Measurements from ENCODE around the gene PLPPR3. TPM values are rescaled to one million over a fixed set of nuclear protein-coding genes. Genes with fewer than 3 reads are reported as not detected.

The PLPPR3 gene
- total RNA-seq, 1 experiment from 2014 or later = 0.81 TPM

DNA sequence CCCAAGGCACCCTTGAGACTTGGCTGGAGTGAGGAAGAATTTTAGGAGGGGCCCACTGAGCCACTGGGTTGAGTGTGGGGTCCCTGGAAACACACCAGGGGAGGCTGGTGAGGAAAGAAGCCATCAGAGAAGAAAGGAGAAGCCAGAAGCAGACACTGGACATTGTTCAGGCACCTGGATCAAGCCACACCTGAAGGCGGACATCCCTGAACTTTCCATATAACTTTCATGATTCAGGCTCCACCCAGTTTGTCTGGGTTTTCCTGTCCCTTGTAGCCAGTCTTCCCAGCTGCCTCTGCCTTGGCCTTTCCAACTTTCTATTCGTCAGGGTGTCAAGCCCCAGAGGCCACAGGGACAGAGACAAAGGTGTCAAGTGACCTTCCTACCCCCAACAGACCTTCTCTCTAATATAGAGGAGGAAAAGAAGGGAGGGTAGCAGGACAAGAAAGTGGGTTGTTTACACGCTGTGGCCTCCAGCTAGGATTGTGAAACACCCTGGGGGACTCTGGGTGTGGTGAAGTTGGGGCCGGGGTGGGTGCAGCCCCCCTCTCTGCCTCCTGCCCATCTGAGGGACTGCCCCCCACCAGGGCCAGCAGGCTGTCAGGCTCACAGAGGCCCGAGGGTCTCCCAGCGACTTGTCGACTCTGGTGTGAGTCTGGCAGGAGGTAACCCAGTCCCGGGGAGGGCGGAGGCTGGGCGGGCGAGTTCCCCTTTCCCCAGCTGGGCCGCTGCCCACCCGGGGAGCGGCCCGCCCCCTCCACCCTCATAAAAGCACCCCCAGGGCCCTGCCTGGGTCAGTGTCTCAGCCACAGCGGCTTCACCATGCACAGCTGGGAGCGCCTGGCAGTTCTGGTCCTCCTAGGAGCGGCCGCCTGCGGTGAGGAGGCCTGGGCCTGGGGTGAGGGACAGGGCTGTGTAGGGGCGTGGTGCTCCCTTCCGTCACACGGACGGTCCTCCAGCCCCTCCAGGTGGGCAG lies 37.4 kb upstream of the PLPPR3 start, which contains the start of gene CFD:
Gene CFD, plus strand, starts transcription at position 797 of the 976 bp plus-strand sequence. Its CDS starts 26 bp downstream, at position 823.
- Histone ChIP-seq H3K36me3 (ENCODE audit: low read depth) (no peaks in the 10 kb centered on the region), H3K27me3 (ENCODE audit: insufficient read depth, low read depth) (no peaks in the 10 kb centered on the region), H3K9me2 (ENCODE audit: insufficient read depth) (no peaks in the 10 kb centered on the region), H3K4me1 (replicated peaks; ENCODE audit: insufficient read depth) (peaks cover 12% of the 10 kb centered on the region), H3K4me3 (peak within 1 kb of the TSS; percentile 28; the same call in 1 of the 2 replicates), H3K27ac (peak within 1 kb of the TSS; percentile 17; the same call in 1 of the 2 replicates), H3K9me3 (ENCODE audit: insufficient read depth, low read depth) (no peaks in the 10 kb centered on the region), H4K20me1 (ENCODE audit: insufficient read depth) (no peaks in the 10 kb centered on the region), H3K79me2 (ENCODE audit: low read depth) (no peaks in the 10 kb centered on the region), H2AFZ (no peak within 1 kb of the TSS), H3F3A (ENCODE audit: insufficient read depth, low read depth) (peaks cover 34% of the 10 kb centered on the region), H3K4me2 (peak within 1 kb of the TSS; percentile 46)
- CTCF ChIA-PET = interaction anchor here (0.6 to 0.7 kb wide), 3 partner anchors 11 to 304 kb away, joined by 3 to 5 read pairs (median 5); no protein-coding TSS in a partner anchor
- DNase-seq = peak; percentile 55 to 83
- POLR2A ChIA-PET (ENCODE audit: unreplicated experiment) = no interaction called here
- intact Hi-C loops (cut with micrococcal nuclease; ENCODE audit: unreplicated experiment) = loop anchor here (10.0 kb wide), 1 partner anchor 126 kb away; the partner anchor contains the start of gene WDR18
- TF ChIP-seq EZH2 (IDR thresholded peaks at IDR 0.05; ENCODE audit: low read depth) (no peak), CTCF (conservative IDR thresholded peaks at IDR 0.05) (no peak)
- no TSS peak for BruUV-seq (replicated peaks)

DNA sequence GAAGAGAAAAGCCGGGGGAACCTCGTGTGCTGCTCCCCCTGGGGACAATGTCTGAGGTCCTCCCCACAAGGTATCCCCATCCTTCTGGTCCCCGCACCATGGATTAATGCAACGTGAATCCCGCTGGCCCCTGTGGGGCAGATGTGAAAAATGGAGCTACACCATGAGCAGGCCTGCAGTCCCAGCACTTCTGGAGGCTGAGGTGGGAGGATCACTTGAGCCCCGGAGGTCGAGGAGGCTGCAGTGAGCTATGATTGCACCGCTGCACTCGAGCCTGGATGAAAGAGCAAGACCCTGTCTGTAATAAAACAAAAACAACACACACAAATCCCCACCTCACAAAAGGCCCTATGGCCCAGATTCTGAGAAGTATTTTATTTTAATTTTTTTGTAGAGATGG lies 36.5 kb upstream of the PLPPR3 start:
- Histone ChIP-seq H3K9me2 (ENCODE audit: insufficient read depth) (no peaks in the 10 kb centered on the region), H3F3A (ENCODE audit: insufficient read depth, low read depth) (peaks cover 27% of the 10 kb centered on the region), H3K79me2 (ENCODE audit: low read depth) (no peaks in the 10 kb centered on the region), H3K9me3 (ENCODE audit: insufficient read depth, low read depth) (no peaks in the 10 kb centered on the region), H4K20me1 (ENCODE audit: insufficient read depth) (no peaks in the 10 kb centered on the region), H3K4me3 (no peak overlapping the region), H3K36me3 (ENCODE audit: low read depth) (no peaks in the 10 kb centered on the region), H3K27me3 (ENCODE audit: insufficient read depth, low read depth) (no peaks in the 10 kb centered on the region), H3K4me1 (replicated peaks; ENCODE audit: insufficient read depth) (peaks cover 12% of the 10 kb centered on the region), H3K4me2 (no peak overlapping the region), H2AFZ (no peak overlapping the region), H3K27ac (no peak overlapping the region)
- ChIA-PET POLR2A (ENCODE audit: unreplicated experiment) (no interaction called here), CTCF (interaction anchor here (0.7 kb wide), 1 partner anchor 304 kb away, joined by 5 read pairs; no protein-coding TSS in a partner anchor)
- TF ChIP-seq EZH2 (IDR thresholded peaks at IDR 0.05; ENCODE audit: low read depth) (no peak), CTCF (conservative IDR thresholded peaks at IDR 0.05) (no peak)
- intact Hi-C loops (cut with micrococcal nuclease; ENCODE audit: unreplicated experiment) = loop anchor here (10.0 kb wide), 1 partner anchor 127 kb away; the partner anchor contains the start of gene WDR18
- BruUV-seq (replicated peaks) = no TSS peak
- no peak for DNase-seq

GRCh38 chr19:855566-856120 lies 33.9 kb upstream of the PLPPR3 start:
- H3K9me3 ChIP-seq (ENCODE audit: insufficient read depth, low read depth) = no peaks in the 10 kb centered on the region
- no peak for TF ChIP-seq CTCF (conservative IDR thresholded peaks at IDR 0.05)
- no peaks in the 10 kb centered on the region for H3K36me3 ChIP-seq (ENCODE audit: low read depth)
- BruUV-seq (replicated peaks) = no TSS peak
- no peak for DNase-seq
- no peaks in the 10 kb centered on the region for H4K20me1 ChIP-seq (ENCODE audit: insufficient read depth)
- no peaks in the 10 kb centered on the region for H3K79me2 ChIP-seq (ENCODE audit: low read depth)
- H3K27ac ChIP-seq = no peak overlapping the region
- CTCF ChIA-PET = interaction anchor here (0.6 kb wide), 1 partner anchor 95 kb away, joined by 4 read pairs; no protein-coding TSS in a partner anchor
- no peak overlapping the region for H2AFZ ChIP-seq
- peaks cover 32% of the 10 kb centered on the region for H3F3A ChIP-seq (ENCODE audit: insufficient read depth, low read depth)
- no peak overlapping the region for H3K4me3 ChIP-seq
- H3K4me2 ChIP-seq = no peak overlapping the region
- peaks cover 14% of the 10 kb centered on the region for H3K4me1 ChIP-seq (replicated peaks; ENCODE audit: insufficient read depth)
- POLR2A ChIA-PET (ENCODE audit: unreplicated experiment) = no interaction called here
- intact Hi-C loops (cut with micrococcal nuclease; ENCODE audit: unreplicated experiment) = loop anchor here (2.0 to 10.0 kb wide), 3 partner anchors 61 to 129 kb away; partner anchors contain the start of genes KISS1R and WDR18
- no peaks in the 10 kb centered on the region for H3K9me2 ChIP-seq (ENCODE audit: insufficient read depth)
- H3K27me3 ChIP-seq (ENCODE audit: insufficient read depth, low read depth) = no peaks in the 10 kb centered on the region
